SIG-M5 treated with dmso at 0.1 percent for 504 hours (cell line): ENCODE data around the gene MYO9B.

ENCODE experiments used
- DNase-seq: peaks from one replicate; lab custom pipeline; 2025; ENCODE audit not compliant: unreplicated experiment; lab: John Stamatoyannopoulos, UW

The MYO9B gene

GRCh38 chr19:17112271-17112670, 36.7 kb downstream of the MYO9B start:
- no peak for DNase-seq

DNA sequence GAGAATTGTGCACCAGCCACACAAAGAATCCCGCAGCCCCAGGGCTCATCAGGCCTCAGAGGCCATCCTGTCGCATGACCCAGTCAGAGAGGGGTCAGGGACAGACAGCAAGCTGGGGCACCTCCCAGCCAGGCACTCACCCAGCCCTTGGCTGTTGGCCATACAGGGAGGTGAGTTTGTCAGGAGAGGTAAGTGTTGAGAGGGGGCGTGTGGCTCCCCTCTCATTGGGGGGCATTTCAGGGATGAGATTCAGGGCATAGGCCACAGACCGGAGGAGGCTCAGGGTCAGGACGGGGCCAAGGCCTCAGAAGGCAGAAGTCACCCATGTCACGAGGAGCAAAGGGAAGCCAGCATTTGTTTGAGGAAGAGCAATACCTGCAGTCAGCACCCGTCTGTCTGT, 37.1 kb downstream of the MYO9B start:
- no peak for DNase-seq

DNA sequence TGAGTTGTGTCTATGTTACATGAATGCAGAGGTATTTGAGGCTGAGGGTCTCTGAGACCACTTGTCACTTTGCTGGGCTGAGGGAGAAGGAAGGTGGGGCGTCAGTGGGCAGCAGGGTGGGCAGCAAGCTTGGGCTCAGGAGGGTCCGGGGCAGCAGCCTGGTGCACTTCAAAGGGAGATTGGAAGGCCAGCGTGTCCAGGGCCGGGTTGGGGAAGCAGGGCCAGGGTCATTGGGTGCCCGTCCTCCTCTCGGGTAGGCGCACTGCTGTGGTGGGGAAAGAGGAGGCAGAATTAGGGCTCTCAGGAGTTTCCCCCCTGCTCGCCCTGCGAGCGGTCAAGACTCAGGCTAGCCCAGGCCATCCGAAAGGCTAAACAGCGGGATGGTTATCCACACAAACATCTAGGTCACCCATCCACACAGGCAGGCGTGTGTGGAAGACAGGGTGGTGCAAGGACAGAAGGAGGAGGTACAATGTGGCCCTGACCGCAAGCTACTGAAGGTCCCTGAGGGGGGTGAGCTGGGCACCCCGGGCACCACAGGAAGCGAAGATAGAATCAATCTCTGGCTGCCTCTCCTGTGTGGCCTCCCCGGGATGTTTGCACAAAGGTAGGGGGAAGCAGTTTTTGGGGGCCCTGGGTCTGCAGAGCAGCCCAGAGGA, 37.7 kb downstream of the MYO9B start:
- no peak for DNase-seq

DNA sequence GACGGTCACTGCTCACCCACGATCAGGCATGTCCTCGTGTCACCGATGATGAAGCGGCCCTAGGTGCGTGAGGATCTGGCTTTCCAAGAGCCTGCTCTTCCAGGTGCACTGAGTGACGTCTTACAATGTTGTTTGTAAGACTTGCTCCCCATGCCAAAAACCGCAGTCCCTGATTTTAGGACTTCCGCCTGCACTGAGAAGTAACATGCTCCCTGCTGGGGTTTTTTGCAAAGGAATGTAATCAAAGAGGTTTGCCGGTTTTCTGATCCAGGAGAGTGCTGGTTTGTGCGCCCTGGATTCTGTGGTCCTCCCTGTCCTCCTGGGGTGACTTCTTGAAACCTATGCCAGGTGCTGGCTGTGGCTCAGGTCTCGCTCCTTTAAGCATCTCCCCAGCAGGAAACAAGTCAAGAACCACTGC, 38.8 kb downstream of the MYO9B start:
- no peak for DNase-seq

GRCh38 chr19:17116996-17117702, 41.6 kb downstream of the MYO9B start:
- no peak for DNase-seq

DNA sequence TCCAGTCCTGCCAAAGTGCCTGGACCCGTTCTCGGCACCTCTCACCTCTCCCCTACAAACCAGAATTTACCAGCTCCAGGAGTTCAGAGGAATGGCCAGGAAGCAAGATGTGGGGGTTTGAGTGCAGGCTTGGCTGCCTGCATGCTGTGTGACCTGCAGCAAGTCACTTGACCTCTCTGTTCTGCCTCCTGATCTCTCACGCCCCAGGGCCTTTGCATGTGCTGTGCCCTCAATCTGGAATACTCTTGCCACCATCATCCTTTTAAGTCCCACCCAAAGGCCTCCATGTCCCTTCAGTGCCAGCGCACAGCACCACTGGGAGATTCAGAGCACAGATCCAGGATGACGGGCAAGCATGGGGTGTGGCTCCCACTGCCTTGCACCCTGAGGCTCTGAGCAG, 43.4 kb downstream of the MYO9B start:
- no peak for DNase-seq

DNA sequence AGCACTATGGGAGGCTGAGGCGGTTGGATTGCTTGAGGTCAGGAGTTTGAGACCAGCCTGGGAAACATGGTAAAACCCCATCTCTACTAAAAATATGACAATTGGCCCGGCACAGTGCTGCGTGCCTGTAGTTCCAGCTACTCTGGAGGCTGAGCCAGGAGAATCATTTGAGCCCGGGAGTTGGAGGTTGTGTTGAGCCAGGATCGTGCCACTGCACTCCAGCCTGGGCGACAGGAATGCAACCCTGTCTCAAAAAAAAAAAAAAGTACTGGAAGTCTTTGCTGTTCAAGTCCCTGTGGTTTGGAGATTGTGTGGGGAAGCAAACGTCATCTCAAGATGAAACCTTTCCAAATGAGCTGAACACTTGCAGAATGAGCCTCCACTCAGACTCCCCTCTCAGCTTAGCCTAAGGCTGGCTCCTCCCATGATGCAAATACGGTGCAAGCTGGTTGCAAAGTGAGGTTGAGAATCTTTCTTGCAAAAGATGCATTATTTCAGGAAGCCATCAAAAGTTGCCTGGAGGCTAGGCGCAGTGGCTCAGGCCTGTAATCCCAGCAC, 46.2 kb downstream of the MYO9B start:
- DNase-seq = no peak

GRCh38 chr19:17123041-17123440, 47.5 kb downstream of the MYO9B start:
- DNase-seq = no peak

- no peak for DNase-seq
Observed at GRCh38 chr19:17124025-17124424, 48.4 kb downstream of the MYO9B start.

- DNase-seq = no peak
Observed at GRCh38 chr19:17125062-17125727, 49.6 kb downstream of the MYO9B start.

DNA sequence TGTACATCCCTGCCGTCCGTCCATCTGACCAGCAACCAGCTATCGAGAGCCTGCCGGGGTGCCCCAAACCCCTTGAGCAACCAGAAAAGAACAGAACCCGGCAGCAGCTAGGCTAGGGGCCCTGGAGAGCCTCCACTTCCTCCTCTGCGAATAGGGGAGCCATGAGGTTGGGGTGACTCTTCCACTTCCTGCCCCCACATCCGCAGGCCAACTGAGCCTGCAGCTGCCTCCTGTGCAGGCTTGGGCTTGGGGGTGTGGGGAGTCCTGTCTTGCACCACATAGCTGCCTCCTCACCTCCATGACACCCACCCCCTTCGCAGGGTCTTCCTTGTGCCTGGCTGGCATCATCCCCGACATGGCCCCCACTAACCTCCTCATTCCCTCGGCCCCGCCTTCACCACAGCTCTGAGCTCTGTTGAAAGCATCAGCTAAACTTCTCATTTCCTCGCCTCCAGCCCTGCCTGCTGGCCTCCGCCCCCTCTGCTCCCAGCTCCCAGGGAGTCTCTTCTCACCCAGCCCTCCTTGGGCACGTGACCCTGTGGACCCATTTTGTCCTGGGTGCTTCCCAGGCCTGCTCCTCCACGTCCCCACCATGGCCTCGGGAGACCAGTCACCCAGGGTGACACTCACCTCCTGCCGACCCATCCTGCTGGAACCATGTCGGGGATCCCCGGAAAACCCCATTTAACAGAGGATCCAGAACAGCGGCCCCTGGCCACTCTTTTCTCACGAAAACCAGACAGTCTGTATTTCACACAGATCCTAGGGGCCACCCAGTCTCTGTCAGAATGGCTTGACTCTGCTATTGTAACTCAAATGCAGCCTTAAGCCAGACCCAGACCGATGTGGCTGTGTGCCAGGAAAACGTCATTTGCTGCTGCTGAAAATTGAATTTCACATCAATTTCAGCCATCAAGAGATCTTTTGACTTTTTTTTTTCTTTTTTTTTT, 50.4 kb downstream of the MYO9B start:
- DNase-seq = peak; percentile 89

DNA sequence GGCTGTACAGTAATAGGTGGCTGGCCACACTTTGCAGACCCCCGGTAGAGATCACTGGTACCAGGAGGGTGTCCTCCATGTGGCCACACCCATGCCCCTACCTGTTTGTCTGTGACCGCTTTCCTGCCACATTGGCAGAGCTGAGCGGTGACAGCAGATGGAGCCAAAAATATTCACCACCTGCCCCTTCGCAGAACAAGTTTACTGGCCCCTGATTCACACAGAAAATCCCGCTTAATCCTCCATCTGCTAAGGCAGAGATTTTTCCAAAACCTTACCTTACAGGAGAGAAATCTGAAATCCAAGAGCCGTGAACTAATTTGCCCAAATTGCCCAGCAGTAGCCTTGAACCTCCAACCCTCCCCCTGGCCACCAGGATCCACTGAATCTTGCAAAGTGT, 52.1 kb downstream of the MYO9B start:
- no peak for DNase-seq

- DNase-seq = no peak
Observed at GRCh38 chr19:17128403-17128802, 52.8 kb downstream of the MYO9B start.

DNA sequence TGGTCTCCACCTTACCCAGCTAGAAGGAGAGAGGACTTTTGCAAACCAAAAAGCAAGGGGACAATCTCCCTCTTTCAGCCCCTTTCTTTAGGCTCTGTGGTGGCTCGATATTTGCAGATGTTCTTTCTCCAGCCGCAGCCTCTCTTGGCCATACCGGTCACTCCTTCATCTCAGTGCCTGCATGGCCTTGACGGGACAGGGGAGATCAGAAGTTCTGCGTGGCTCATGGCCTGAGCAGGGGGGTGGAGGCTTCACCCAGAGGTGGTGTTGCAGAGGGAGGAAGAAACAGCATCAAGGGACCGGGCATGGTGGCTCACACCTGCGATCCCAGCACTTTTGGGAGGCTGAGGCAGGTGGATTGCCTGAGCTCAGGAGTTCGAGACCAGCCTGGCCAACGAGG, 53.2 kb downstream of the MYO9B start:
- no peak for DNase-seq

DNA sequence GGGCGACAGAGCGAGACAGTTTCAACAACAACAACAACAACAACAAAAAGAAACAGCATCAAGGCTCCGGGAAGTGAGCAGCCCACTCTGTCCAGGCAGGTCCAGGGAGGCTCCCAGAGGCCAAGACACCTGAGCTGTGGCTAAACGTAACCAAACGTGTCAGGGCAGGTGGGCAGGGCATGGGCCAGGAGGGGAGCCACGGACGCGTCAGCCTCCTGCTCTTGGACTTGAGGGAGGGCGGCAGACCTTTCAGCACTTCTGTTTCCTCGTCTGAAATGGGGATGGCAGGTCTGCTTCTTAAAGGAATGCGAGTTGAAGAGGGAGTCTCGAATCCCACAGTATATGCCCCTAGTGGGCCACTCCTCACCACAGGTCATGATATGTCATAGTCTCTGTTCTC, 53.8 kb downstream of the MYO9B start:
- no peak for DNase-seq

- DNase-seq = peak; percentile 86
Observed at GRCh38 chr19:17135001-17135853, 59.6 kb downstream of the MYO9B start.

GRCh38 chr19:17136021-17136420, 60.4 kb downstream of the MYO9B start:
- no peak for DNase-seq

GRCh38 chr19:17136617-17137016, 61.0 kb downstream of the MYO9B start:
- DNase-seq = no peak

GRCh38 chr19:17137417-17137816, 61.8 kb downstream of the MYO9B start:
- DNase-seq = no peak
